ENCODE data around the gene LTBP3.

DNA sequence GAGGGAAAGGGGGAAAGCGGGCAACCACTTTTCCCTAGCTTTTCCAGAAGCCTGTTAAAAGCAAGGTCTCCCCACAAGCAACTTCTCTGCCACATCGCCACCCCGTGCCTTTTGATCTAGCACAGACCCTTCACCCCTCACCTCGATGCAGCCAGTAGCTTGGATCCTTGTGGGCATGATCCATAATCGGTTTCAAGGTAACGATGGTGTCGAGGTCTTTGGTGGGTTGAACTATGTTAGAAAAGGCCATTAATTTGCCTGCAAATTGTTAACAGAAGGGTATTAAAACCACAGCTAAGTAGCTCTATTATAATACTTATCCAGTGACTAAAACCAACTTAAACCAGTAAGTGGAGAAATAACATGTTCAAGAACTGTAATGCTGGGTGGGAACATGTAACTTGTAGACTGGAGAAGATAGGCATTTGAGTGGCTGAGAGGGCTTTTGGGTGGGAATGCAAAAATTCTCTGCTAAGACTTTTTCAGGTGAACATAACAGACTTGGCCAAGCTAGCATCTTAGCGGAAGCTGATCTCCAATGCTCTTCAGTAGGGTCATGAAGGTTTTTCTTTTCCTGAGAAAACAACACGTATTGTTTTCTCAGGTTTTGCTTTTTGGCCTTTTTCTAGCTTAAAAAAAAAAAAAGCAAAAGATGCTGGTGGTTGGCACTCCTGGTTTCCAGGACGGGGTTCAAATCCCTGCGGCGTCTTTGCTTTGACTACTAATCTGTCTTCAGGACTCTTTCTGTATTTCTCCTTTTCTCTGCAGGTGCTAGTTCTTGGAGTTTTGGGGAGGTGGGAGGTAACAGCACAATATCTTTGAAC lies 52.5 kb downstream of the LTBP3 start:
- TF ChIP-seq, protein P1, sequence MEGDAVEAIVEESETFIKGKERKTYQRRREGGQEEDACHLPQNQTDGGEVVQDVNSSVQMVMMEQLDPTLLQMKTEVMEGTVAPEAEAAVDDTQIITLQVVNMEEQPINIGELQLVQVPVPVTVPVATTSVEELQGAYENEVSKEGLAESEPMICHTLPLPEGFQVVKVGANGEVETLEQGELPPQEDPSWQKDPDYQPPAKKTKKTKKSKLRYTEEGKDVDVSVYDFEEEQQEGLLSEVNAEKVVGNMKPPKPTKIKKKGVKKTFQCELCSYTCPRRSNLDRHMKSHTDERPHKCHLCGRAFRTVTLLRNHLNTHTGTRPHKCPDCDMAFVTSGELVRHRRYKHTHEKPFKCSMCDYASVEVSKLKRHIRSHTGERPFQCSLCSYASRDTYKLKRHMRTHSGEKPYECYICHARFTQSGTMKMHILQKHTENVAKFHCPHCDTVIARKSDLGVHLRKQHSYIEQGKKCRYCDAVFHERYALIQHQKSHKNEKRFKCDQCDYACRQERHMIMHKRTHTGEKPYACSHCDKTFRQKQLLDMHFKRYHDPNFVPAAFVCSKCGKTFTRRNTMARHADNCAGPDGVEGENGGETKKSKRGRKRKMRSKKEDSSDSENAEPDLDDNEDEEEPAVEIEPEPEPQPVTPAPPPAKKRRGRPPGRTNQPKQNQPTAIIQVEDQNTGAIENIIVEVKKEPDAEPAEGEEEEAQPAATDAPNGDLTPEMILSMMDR (IDR thresholded peaks at IDR 0.05 in 4 of 5, conservative IDR thresholded peaks at IDR 0.05 in 1 of 5): no peak
- TF ChIP-seq POLR2A (IDR thresholded peaks at IDR 0.05): peak; percentile 12 to 26

All from gastrocnemius medialis (tissue), 4 donors.